ENCODE measurements around the gene NFATC3.

Gene NFATC3

GRCh38 chr16:68194251-68194650 is 109.1 kb downstream of the NFATC3 start:
- no peak for DNase-seq

GRCh38 chr16:68197250-68197649 is 112.1 kb downstream of the NFATC3 start:
- no peak for DNase-seq

DNA sequence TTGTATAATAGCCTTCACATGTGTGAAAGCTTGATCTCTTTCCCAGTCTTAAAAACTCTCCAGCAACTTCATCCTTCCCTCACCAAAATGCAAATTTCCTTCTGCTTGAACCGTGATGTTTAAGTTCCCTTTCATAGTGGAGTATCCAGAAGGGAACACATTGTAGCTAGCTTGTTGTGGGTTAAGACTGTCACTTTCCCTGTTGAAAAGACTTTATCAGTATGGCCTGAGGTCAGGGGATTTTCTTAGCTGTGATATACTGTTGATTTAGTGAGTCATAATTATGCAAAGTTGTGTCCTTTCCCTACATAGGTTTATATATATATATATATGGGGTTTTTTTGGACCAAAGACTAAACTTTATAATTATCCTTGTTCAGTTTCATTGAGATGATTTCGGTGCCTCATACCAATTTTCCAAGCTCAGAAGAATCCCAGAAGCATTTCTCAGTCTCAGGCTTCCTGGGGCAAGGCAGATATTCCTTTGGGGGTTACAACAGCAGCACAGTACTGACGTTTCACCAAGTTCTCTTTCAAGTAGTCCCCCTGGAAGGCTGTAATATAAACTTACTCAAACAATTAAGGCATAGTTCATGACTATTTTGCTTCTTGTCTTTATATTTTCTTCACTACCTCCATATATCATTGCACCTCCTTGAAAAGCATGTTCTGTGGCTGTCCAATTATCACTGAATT is 115.1 kb downstream of the NFATC3 start:
- no peak for DNase-seq

- DNase-seq, result peak; percentile 84
These were observed 116.9 kb downstream of the NFATC3 start for GRCh38 chr16:68202091-68202519.

GRCh38 chr16:68206245-68206644 is 121.1 kb downstream of the NFATC3 start:
- no peak for DNase-seq

DNA sequence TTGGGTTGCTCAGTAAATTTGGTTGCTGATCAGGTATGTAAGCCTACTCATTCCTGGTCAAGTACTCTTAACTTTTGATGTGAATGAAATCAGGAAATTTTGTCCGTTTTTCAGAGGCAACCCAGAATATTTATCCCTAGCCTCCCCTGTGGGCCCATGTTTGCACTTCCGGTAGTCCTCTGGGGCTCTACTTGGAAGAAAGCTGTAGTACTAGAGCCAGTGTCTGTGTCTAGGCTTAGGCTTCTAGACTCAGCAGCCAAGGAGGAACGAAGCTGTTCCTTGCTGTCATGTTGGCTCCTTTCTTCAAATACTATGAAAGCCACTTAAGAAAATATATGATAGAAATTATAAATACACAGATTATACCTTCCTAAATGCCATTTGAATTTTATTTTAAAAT is 129.6 kb downstream of the NFATC3 start:
- DNase-seq, result no peak

DNA sequence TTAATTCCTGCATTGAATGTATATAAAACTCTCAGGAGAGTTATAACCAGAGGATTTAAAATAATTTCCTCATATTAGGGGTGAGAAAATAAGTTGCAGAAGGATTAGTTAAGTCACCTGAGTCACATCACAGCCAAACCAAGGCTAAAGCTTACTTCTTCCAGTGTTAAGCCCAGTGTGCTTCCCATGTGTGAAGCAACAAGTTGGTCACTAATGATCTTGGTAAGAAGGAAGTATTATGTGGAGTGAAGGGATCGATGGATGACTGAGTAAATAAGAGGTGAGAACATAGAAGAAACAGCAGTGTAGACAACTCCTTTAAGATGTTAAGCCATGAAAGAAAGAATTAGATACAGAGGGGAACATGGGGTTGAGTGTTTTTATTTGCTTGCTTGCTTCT is 130.1 kb downstream of the NFATC3 start:
- no peak for DNase-seq

DNA sequence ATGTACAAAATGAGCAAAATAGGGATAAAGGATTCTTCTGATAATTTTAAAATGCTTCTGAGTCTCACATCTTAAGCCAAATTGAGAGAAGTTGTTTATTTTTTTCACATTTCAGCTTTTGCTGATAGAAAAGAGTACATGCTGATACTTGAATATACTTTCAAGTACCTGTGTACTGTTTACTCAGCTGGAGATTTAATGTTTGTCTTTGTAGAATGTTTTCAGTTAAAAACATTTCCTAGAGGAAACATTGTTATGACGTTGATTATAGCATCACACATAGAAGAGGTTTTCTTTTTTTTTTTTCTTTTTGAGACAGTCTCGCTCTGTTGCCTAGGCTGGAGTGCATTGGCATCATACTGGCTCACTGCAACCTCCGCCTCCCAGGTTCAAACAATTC is 131.1 kb downstream of the NFATC3 start:
- no peak for DNase-seq

DNA sequence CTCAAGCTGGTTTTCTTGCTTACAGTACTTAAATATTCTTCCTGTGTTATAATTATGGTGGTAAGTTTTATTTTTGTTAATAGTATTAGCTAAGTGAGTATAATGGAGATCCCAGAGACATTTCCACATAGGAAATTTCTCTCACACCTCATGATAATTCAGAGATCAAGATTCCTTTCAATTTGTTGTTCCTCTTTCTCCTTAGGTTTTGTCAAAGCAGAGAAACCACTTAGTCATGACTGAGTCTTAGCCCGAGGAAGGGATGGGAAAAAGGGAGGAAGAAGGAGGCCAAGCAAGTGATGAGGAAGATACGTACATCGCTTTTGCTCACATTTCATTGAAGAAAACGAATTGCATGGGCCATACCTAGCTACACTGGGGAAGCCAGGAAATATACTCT is 132.3 kb downstream of the NFATC3 start:
- DNase-seq, result no peak

GRCh38 chr16:68219725-68220351 is 134.7 kb downstream of the NFATC3 start:
- DNase-seq, result no peak

- no peak for DNase-seq
These were observed 137.9 kb downstream of the NFATC3 start for GRCh38 chr16:68223072-68223471.

DNA sequence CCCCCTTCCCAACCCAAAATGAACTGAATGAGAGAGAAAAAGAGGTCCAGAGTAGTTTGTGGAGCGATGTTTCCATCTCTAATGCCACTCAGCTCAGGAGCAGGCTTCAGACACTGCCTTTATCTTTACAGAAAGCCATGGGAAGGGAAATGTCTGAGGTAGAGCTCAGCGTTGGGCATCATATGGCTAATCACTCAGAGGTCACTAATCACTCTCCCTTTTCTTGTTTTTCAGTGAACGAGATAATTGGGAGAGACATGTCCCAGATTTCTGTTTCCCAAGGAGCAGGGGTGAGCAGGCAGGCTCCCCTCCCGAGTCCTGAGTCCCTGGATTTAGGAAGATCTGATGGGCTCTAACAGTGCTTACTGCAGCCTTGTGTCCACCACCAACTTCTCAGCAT is 140.9 kb downstream of the NFATC3 start:
- DNase-seq, result no peak

DNA sequence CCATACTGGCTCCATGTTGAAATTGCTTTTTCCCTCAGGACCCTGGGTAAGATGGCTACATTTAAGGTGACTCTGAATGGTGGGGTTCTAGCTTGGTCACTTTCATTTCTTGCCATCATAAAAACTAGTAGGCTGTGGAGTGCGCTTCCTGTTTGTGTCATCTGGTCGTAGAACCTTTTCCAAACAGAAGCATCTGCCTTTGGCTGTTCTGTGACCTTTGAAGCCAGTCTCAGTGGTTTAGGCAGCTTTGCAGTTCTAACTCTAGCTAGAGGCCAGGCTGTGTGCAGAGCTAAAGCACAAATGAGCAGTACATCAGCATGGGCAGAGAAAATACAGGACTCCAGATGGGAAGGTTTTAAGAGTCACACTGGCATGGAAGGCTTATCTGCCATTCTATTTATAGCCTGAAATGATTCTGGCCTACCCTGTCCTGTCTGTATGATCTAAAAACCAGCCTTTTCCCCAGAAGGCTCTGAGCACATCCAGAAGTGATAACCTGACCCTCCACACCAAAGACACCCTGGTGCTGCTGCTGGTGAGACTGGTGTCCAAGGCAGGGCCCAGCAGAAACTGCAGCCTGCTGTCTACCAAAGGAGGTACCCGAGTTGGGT is 142.1 kb downstream of the NFATC3 start:
- DNase-seq, result no peak

DNA sequence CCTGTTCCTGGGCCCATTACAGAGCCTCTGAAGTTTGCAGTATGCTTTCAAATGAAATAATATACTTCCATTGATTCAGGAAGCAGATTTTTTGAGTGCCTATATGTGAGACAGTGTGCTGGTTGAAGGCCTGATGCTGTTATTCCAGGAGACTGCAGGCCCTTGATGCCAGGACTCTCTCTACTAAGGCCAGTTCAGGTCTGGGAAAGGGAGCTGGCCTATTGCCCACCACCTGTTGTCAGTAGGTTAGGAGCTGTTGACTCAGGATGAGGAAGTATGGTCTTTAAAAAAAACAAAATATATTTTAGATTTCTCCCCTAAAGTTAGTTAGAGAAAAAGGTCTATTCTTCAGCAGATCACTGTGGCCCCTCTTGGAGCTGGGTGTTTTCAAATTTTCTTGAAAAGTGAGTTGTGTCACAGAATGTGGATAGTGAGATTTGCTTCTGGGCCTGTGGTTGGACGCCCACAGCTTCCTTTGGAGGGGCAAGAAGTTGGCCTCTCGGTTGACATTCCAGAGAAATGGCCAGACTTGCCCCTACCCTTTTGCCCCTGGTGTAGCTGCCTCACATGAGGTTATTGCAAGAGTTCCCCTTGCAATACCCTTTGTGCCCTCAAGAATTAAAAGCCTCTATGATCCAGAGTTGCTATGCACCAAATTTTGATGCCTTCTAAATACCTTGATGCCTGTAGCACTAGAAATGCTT is 142.8 kb downstream of the NFATC3 start:
- DNase-seq, result no peak

- no peak for DNase-seq
These were observed 143.5 kb downstream of the NFATC3 start for GRCh38 chr16:68228652-68229051.

DNA sequence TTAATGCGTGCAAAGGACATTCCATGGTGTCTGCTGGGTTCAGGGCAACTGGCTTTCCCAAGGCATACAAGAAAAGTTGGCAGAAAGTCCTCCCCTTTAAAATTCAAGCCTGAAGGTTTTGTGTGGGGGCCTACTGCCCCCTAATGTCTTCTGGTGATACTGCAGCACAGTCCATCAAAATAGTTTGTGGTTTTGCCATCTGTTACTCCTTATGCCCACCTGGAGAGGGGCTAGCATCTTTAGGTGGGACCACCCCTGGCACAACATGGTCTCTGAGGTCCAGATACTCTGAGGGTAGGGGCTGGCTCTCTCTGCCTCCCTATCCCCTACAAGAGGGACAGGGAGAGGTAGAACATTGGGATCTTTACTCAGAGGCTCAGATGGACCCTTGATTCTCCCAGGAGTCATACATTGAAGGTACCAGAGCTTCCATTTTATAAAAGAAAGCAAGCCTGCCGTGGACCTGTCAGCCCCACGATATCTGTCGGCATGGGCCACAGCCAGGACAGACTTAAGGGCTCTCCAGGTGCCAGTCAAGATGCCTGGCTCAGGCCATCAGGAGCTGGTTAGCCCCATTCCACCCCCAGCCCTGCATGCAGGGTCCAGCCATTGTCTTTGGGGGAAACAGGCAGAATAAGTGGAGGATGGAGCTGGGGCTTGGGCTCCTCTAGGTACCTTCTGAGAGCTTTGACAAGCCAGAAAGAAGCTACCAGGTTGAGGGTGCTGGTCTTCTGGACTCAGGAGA is 144.4 kb downstream of the NFATC3 start:
- peak; percentile 47 for DNase-seq

DNA sequence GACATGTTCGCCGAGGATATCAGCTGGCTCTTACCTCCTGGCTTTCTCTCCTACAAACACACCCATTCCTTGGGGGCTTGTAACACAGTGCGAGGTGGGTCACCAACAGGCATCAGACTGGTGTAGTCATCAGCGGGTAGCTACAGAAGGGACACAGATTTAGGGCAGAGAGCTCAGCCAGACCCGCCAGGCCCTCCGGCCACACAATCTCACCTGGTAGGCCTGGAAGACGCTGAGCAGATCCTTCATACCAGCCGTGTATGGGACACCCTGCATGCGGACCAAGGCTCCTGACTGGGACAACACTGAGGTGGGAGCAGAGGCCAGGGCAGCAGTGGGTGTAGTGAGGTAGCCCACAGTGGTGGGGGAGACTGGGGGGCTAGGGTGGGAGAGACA is 145.0 kb downstream of the NFATC3 start:
- no peak for DNase-seq

DNA sequence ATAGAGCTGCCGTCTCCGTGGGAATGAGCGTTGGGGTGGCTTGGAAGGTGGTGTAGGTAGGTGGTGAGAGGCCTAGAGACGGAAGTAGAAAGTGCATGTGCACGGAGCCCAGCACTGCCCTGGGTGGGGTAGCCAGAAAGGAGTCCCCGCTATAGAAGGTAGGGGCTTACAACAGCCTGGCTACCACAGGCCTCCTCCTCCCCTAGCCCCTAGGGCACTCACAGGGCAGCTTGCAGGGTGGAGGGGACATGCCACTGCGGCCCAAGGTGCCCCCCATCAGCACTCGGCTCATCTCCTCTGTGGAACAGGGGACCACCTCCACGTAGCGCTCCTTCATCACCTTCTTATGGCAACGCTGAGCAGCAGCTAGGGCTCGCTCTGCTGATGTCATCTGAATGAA is 145.8 kb downstream of the NFATC3 start:
- no peak for DNase-seq

DNA sequence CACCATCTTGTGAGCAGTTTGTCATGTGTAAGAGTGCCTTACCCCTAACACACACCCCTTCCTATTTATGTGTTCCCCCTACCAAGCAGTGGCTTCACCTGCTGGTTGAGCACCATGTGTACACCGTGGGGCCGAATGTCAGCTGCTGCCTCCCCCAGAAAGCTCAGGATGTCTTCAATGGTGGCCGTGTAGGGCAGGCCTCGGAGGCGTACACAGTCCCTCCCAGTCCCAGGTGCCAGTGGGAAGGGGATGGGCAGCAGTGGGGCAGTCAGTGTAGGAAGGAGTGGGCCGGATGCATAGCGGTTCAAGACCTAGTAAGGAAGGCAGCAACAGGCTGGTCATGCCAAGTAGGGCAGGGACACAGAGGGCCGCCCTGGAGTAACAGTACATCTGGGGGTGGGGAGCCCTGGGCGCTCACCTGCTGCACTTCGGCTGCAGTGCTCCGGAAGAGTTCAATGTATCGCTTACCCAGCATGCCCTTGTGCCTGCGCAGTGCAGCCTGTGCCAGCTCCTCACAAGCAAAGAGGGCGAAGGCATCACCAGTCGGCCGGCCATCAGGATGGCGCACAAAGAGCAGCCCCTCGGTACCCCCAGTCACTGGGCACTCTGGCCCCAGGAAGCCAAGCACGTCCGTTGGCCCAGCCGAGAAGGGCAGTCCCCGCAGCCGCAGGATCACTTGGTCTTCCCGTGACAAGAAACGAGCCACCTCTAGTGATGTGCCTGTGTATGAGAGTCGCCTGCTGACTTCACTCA is 146.4 kb downstream of the NFATC3 start:
- DNase-seq, result no peak

- no peak for DNase-seq
These were observed 147.2 kb downstream of the NFATC3 start for GRCh38 chr16:68232335-68232734.

DNA sequence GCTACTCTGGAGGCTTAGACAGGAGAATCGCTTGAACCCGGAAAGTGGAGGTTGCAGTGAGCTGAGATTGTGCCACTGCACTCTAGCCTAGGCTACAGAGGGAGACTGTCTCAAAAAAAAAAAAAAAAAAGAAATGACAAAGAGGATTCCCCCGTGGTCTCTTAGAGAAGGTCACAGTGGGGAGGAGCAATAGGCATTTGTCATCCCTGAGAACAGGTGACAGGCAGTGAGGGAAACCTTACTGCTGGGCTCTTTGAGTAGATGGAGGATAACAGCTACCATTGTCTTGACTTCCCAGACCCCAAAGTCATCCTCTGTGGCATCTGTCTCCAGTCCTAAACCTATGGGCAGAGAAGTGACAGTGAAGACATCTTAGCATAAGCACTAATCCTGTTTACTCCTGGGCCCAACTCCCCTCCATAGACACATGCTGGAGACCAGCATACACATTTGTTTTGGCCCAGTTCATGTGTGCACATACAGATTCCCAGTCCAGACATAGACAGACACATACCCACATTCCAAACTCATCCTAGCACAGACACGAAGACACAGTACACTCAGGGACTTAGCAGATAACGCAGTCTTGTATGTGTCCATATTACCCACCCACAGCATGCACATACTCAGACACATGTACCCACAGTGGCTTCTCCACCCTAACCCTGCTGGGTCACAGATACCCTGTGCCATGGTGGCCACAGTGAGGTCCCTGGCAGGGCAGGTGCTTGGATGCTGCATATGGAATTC is 148.1 kb downstream of the NFATC3 start:
- DNase-seq, result no peak

GRCh38 chr16:68233835-68234187 is 148.6 kb downstream of the NFATC3 start:
- no peak for DNase-seq

Data from NCI-H2107 (cell line).